GM12801 (cell line): ENCODE measurements around the gene SLC30A9.

Experiments
- CTCF ChIP-seq: IDR thresholded peaks from one replicate; pipeline ENCODE4 v1.5.1; 2011; ENCODE audit warnings: control low read depth; ENCODE audit not compliant: insufficient read length; ENCODE audit errors: extremely low read depth

Gene SLC30A9

GRCh38 chr4:41964401-41964800 lies 25.9 kb upstream of the SLC30A9 start:
- TF ChIP-seq CTCF, result no peak

GRCh38 chr4:41967392-41967791 lies 22.9 kb upstream of the SLC30A9 start:
- no peak for TF ChIP-seq CTCF

GRCh38 chr4:41969671-41970070 lies 20.7 kb upstream of the SLC30A9 start:
- TF ChIP-seq CTCF, result no peak

GRCh38 chr4:41975341-41975740 lies 15.0 kb upstream of the SLC30A9 start:
- no peak for TF ChIP-seq CTCF

GRCh38 chr4:41976775-41977516 lies 13.4 kb upstream of the SLC30A9 start:
- no peak for TF ChIP-seq CTCF

GRCh38 chr4:41977709-41978108 lies 12.6 kb upstream of the SLC30A9 start:
- TF ChIP-seq CTCF, result no peak

- no peak for TF ChIP-seq CTCF
Observed at GRCh38 chr4:41981456-41981855, 8.9 kb upstream of the SLC30A9 start, which contains the start of gene DCAF4L1. Gene DCAF4L1 (plus strand): TSS chr4:41981756. CDS start chr4:41981793, 37 bp downstream.

- TF ChIP-seq CTCF, result no peak
Observed at GRCh38 chr4:41982716-41983115, 7.6 kb upstream of the SLC30A9 start.
